ENCODE results near the gene LCORL.

GRCh38 chr4:18034099-18034498 is 12.5 kb upstream of the LCORL start:
- TF ChIP-seq, protein P1, sequence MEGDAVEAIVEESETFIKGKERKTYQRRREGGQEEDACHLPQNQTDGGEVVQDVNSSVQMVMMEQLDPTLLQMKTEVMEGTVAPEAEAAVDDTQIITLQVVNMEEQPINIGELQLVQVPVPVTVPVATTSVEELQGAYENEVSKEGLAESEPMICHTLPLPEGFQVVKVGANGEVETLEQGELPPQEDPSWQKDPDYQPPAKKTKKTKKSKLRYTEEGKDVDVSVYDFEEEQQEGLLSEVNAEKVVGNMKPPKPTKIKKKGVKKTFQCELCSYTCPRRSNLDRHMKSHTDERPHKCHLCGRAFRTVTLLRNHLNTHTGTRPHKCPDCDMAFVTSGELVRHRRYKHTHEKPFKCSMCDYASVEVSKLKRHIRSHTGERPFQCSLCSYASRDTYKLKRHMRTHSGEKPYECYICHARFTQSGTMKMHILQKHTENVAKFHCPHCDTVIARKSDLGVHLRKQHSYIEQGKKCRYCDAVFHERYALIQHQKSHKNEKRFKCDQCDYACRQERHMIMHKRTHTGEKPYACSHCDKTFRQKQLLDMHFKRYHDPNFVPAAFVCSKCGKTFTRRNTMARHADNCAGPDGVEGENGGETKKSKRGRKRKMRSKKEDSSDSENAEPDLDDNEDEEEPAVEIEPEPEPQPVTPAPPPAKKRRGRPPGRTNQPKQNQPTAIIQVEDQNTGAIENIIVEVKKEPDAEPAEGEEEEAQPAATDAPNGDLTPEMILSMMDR (IDR thresholded peaks at IDR 0.05): no peak
- TF ChIP-seq POLR2A (IDR thresholded peaks at IDR 0.05): no peak

All from Peyer's patch (tissue), 4 donors.